ENCODE results near the gene CHRNA4. TPM values are rescaled to one million over a fixed set of nuclear protein-coding genes. Genes with fewer than 3 reads are reported as not detected.

CHRNA4 gene
- total RNA-seq, 1 donor from 2014 or later, result not detected

GRCh38 chr20:63322146-63322932 is 38.8 kb downstream of the CHRNA4 start:
- no peak overlapping the region for H3K4me3 ChIP-seq (ENCODE audit: low read depth, low read length)
- DNase-seq (ENCODE audit: low read depth), result no peak
- TF ChIP-seq, protein P1, sequence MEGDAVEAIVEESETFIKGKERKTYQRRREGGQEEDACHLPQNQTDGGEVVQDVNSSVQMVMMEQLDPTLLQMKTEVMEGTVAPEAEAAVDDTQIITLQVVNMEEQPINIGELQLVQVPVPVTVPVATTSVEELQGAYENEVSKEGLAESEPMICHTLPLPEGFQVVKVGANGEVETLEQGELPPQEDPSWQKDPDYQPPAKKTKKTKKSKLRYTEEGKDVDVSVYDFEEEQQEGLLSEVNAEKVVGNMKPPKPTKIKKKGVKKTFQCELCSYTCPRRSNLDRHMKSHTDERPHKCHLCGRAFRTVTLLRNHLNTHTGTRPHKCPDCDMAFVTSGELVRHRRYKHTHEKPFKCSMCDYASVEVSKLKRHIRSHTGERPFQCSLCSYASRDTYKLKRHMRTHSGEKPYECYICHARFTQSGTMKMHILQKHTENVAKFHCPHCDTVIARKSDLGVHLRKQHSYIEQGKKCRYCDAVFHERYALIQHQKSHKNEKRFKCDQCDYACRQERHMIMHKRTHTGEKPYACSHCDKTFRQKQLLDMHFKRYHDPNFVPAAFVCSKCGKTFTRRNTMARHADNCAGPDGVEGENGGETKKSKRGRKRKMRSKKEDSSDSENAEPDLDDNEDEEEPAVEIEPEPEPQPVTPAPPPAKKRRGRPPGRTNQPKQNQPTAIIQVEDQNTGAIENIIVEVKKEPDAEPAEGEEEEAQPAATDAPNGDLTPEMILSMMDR (conservative IDR thresholded peaks at IDR 0.05; ENCODE audit: low read depth, low read length), result no peak

- DNase-seq (ENCODE audit: low read depth), result no peak
- H3K4me3 ChIP-seq (ENCODE audit: low read depth, low read length), result no peak overlapping the region
- TF ChIP-seq, protein P1 (conservative IDR thresholded peaks at IDR 0.05; ENCODE audit: low read depth, low read length), result no peak
Measured at GRCh38 chr20:63321148-63321831, 39.9 kb downstream of the CHRNA4 start.

- no peak overlapping the region for H3K4me3 ChIP-seq (ENCODE audit: low read depth, low read length)
- DNase-seq (ENCODE audit: low read depth), result no peak
- TF ChIP-seq, protein P1 (conservative IDR thresholded peaks at IDR 0.05; ENCODE audit: low read depth, low read length), result no peak
Measured at GRCh38 chr20:63320616-63321147, 40.5 kb downstream of the CHRNA4 start.

DNA sequence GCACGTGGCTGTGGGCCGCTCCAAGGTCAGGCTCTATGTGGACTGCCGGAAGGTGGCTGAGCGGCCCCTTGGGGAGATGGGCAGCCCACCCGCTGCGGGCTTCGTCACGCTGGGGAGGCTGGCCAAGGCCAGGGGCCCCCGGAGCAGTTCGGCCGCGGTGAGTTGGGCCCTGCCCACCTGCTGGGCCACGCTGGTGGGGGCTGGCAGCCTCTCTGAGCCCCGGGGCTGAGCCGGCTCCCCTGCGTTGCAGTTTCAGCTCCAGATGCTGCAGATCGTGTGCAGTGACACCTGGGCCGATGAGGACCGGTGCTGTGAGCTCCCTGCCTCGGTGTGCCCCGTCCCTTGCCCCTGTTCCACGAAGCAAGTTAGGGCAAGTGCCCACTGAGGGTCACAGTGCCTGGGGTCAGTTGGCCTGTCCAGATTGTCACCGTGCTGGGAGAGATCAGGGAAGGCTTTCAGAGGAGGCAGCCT is 41.1 kb downstream of the CHRNA4 start:
- DNase-seq (ENCODE audit: low read depth), result no peak
- TF ChIP-seq, protein P1 (conservative IDR thresholded peaks at IDR 0.05; ENCODE audit: low read depth, low read length), result no peak
- H3K4me3 ChIP-seq (ENCODE audit: low read depth, low read length), result no peak overlapping the region

DNA sequence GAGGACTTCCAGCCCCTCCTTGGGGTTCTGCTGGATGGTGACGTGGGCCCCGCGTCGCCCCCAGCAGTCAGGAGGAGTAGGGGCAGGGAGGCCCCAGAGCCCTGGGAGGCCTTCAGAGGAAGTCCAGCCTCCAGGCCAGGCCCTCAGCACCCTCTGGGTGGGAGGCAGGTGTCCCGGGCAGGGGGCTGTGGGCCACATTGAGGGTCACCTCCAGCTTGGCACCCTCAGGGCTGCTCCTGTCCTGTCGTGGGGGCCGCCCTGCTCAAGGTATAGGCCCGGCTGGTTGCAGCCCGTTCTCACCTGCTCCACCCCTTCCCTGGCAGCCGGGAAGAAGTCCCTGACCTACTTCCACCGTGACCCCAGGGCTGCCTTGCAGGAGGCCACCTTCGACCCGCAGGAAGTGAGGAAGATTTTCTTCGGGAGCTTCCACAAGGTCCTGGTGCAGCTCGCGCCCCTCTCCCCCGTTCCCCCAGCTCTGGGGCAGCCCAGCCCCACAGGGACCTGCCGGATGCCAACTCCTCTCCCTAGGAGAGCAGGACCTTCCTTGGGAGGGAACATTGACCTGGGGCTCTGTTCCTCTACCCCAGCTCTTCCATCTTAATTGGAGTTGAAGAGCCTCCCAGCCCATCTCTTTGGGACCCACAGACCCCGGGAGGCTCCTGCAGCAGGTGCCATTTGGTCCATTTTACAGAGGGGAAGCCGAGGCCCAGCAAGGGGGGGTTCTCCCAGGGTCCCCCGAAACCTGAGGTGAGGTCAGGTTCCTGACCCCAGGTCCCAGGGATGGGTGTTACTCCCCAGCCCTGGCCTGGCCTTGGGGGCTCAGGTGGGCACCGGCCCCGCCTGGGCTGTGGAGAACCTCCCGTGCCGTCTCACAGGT is 41.7 kb downstream of the CHRNA4 start:
- TF ChIP-seq, protein P1 (conservative IDR thresholded peaks at IDR 0.05; ENCODE audit: low read depth, low read length), result no peak
- no peak for DNase-seq (ENCODE audit: low read depth)
- no peak overlapping the region for H3K4me3 ChIP-seq (ENCODE audit: low read depth, low read length)

- DNase-seq (ENCODE audit: low read depth), result no peak
- no peak overlapping the region for H3K4me3 ChIP-seq (ENCODE audit: low read depth, low read length)
- TF ChIP-seq, protein P1 (conservative IDR thresholded peaks at IDR 0.05; ENCODE audit: low read depth, low read length), result no peak
Measured at GRCh38 chr20:63318391-63319163, 42.6 kb downstream of the CHRNA4 start.
